ENCODE measurements around the gene KLHL12.
"Not testable (repeated sequence)": the region's sequence is repeated elsewhere in the genome, so short reads cannot be mapped to it uniquely, and the experiment has no call there.

KLHL12 gene

DNA sequence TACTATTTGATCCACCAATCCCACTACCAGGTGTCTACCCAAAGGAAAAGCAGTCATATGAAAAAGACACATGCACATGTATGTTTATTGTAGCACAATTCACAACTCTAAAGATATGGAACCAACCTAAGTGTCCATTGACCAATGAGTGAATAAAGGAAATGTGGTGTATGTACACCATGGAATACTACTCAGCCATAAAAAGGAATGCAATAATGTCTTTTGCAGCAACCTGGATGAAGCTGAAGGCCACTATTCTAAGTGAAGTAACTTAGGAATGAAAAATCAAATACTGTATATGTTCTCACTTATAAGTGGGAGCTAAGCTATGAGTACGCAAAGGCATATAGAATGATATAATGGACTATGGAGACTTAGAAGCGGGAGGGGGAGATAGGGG, 18.4 kb upstream of the KLHL12 start:
- no peak for DNase-seq

DNA sequence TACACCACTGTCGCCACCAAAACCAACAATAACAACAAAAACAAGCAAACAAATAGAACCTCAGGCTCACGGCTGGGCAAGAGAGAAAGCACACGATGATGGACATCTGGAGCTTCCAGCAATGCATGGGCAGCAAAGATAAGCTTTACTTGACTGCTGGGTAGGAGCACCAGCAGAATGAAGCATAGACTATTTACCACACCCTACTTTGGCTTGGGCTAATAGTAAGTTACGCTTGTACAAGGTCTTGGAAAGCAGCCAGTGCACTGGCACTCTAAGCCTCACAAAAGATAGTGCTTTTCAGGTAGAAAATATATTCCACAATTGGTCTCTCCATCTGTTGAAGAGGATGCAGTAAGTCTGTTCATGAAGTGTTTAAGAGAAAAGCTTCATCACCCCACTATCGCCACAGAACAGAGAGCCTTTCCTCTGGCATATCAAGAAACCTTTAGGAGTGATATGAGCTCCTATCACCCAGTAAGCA, 17.4 kb upstream of the KLHL12 start:
- no peak for DNase-seq

DNA sequence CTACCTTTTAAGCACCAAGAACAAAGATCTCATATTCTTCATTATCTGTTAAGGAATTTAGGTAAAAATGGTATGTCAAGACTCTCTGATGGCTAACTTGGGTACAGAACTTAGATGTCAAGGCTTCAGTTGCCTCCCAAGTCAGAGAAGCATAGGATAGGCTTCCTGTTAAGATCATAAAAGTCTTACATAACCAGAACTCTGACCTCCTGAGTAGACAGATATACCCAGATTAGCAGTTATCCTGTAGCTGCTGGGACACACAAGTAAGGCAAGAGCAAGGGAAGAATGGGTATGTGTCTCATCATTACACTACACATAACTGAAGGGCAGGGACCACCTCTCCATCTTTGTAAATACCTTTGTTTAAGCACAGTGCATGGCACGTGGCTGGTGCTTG, 15.4 kb upstream of the KLHL12 start:
- no peak for DNase-seq

DNA sequence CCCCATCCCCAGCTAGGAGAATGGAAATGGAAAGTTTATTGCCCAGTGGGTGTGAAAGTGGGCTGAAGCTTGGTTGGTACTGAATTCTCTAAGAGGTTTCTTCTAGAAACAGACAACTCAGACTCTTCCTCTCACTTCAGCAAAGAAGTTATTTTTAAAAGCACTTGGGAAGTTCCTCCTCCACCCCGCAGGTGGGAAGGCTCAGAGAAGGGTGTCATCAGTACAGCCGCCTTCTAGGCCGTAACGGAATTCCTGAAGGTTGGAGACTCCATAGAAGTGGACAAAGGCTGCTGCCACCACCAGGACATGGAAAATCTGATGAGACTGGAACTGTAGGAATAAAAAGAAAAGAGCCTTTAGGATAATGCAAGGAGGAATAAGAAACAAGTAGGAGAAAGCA, 14.3 kb upstream of the KLHL12 start:
- DNase-seq, result no peak

DNA sequence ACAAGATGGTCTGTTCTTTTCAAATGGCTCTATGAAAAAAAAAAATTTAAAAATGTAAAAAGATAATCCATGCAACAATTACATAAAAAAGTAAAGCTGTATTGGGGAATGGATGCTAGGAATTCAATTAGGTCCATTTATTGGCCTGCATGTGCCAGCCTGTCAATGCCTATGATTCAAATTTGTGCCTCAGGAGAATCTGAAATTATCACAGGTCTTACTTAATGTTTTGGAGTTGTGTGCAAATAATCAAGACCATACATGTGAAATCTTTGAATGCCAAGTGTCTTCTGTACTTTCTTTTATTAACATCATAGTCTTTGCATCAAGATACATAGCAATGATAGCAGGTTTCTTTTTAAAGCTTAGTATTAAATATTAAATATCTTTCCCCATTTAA, 13.5 kb upstream of the KLHL12 start:
- DNase-seq, result no peak

DNA sequence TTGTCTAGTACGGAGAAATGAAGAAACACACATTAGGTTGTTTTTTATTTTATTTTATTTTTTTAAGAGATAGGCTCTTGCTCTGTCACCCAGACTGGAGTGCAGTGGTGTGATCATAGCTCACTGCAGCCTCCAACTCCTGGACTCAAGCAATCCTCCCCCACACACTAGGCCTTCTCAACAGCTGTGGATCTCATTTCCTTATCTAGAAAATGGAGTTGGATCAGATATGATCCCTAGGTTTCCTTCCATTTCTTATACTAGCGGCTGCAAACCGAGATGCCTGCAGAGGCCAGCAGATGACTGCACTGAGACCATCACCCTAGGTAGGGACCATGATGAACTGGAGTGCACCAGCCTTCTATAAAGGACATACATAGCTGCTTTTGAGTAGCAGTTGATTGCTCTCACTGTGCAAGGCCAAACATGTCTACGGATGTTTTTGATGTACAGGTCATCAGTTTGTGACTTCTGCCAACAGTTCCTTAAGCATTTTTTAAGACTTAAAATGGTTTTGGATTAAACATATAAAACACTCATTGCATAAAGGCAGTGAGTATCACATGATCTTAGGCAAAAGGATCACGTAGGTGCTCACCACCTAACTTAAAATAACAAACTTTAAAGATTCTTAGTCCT, 11.4 kb upstream of the KLHL12 start:
- DNase-seq, result no peak

DNA sequence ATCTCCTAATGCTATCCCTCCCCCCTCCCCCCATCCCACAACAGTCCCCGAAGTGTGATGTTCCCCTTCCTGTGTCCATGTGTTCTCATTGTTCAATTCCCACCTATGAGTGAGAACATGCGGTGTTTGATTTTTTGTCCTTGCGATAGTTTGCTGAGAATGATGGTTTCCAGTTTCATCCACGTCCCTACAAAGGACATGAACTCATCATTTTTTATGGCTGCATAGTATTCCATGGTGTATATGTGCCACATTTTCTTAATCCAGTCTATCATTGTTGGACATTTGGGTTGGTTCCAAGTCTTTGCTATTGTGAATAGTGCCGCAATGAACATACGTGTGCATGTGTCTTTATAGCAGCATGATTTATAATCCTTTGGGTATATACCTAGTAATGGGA, 9.4 kb upstream of the KLHL12 start:
- not testable (repeated sequence) for DNase-seq

DNA sequence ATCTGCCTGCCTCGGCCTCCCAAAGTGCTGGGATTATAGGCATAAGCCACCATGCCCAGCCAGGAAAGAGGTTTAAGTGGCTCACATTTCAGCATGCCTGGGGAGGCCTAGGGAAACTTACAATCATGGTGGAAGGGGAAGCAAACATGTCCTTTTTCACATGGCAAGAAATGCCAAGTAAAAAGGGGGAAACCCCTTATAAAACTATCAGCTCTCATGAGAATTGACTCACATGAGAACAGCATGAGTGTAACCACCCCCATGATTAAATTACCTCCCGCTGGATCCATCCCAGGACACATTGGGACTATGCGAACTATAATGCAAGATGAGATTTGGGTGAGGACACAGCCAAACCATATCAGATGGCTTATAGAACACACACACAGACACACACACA, 8.8 kb upstream of the KLHL12 start:
- DNase-seq, result no peak

DNA sequence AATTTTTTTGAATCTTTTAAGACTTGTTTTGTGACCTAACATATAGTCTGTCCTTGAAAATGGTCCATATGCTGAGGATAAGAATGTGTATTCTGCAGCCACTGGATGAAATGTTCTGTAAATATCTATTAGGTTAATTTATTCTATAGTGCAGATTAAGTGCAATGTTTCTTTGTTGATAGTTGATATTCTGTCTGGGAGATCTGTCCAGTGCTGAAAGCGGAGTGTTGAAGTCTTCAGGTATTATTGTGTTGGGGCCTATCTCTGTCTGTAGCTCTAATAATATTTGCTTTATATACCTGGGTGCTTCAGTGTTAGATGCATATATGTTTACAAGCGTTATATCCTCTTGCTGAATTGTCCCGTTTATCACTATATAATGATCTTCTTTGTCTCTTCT, 7.7 kb upstream of the KLHL12 start:
- no peak for DNase-seq

DNA sequence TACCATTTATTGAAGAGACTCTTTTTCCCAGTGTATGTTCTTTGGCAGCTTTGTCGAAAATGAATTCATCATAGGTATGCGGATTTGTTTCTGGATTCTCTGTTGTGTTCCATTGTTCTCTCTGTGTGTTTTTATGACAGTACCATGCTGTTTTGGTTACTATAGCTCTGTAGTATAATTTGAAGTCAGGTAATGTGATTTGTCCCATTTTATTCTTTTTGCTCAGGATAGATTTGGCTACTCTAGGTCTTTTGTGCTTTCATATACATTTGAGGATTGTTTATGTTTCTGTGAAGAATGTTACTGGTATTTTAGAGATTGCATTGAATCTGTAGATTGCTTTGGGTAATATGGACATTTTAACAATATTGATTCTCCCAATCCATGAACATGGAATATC, 5.4 kb upstream of the KLHL12 start:
- no peak for DNase-seq

DNA sequence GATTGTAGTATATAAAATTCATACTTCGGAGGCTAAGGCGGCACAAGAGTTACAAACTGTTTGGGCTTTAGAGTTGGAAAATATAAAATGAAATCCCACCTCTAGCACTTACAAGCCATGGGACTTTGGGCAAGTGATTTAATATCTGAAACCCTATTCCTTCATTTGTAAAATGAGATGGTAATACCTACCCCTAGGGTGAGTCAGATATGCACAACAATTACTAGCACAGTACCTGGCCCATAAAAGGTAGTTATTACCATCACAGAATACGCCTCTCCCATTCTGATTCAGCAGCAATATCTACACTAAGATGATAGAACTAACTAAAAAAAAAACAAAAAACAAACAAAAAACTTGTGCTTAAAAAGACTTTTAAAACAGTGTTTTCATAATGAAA, 3.5 kb downstream of the KLHL12 start:
- no peak for DNase-seq

DNA sequence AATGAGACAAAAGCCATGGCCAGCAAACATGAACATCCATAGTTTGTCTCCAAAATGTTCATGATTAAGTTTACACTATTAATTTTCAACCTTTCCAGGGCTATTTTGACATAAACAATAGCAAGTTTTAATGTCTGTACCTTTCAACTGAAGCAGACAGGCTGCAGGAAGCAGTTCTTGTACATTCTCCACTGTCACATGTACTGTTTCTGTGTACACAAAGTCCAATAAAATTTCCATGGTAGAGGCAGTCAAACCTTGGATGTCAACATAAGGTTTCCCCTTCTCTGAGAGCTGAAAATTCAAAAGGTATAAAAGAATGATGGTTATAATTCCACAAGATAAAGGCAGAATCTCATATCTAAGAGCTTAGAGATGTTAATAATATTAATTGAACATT, 7.4 kb downstream of the KLHL12 start:
- DNase-seq, result no peak

DNA sequence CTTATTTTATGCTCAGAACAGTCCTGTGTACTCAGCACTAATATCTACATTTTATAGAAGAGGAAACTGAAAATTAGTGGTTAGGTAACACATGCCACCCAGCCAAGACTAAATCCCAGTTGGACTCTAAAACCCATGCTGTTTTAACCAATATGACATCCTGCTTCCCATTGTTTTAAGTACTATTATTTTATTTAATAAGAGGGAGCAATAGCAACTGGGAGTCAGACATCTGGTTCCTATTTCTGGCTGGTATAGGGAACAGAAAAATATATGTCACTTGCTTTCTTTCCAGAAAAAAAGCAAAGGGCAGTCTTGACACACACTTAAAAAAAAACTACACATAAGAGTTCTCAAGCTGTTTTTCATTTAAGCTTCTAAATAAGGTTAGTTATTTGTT, 11.9 kb downstream of the KLHL12 start:
- DNase-seq, result no peak

DNA sequence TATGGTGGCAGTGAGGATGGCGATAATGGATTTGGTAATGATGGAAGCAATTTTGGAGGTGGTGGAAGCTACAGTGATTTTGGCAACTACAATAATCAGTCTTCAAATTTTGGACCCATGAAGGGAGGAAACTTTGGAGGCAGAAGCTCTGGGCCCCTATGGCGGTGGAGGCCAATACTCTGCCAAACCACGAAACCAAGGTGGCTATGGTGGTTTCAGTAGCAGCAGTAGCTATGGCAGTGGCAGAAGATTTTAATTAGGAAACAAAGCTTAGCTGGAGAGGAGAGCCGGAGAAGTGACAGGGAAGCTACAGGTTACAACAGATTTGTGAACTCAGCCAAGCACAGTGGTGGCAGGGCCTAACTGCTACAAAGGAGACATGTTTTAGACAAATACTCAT, 14.6 kb downstream of the KLHL12 start:
- DNase-seq, result not testable (repeated sequence)

DNA sequence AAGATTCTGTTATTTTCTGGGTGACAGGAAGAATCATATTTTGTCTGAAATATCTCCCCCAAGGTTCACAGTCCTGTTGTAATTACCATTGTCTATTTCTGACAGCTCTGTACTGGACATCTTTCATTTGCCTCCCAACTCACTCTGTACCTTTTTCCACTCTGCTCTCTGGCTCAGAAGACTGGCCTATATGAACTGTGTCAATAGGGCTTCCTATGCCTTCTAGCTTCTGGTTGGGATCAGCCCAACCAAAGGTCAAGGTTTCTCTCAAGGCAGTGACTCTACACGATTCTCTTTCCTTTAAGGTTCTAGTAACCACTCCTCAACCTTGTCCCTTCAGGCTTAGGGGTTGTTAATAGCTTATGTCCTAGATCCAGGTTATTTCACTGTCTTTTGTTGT, 17.5 kb downstream of the KLHL12 start:
- DNase-seq, result no peak

DNA sequence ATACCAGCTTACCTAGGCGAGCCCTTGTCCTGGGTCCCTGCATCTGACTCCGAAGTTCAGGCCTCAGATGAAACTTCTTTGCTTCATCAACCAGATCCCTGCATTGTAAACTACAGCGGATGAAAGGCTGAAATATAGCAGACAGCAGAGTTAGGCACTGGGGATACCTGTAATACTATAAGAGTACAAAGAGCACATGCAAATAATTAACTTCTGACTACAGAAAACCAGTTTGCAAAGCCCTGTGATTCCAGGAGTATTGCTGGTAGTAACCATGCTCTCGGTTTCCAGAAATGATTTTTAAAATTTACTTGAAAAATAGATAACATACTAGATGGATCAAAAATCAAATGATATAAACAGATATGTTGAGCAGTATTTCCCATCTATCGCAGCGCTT, 18.0 kb downstream of the KLHL12 start:
- no peak for DNase-seq

DNA sequence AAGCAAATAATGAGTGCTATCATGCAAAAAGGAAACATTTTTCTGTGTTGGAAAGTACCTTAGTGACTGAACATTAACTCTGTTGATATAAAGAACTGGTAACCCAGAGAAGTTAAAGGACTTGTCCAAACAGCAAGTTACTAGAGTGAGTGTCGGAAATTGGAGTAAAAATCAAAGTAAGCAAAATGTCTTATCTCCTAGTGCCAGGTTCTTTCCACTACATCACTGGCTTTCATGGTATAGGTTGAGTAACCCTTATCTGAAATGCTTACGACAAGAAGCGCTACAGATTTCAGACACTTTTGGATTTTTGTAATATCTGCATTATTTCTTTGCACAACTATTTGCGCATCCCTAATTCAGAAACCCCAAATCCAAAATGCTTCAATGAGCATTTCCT, 21.7 kb downstream of the KLHL12 start:
- no peak for DNase-seq

DNA sequence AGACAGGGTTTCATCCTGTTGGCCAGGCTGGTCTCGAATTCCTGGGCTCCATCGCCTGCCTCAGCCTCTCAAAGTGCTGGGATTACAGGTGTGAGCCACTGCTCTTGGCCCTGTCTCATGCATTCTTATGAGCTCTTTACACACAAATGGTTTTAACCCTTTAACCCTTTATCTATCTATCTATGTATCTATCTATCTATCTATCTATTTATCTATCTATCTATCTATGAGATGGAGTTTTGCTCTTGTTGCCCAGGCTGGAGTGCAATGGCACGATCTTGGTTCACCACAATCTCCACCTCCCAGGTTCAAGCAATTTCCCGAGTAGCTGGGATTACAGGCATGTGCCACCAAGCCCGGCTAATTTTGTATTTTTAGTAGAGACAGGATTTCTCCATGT, 23.2 kb downstream of the KLHL12 start:
- DNase-seq, result not testable (repeated sequence)

DNA sequence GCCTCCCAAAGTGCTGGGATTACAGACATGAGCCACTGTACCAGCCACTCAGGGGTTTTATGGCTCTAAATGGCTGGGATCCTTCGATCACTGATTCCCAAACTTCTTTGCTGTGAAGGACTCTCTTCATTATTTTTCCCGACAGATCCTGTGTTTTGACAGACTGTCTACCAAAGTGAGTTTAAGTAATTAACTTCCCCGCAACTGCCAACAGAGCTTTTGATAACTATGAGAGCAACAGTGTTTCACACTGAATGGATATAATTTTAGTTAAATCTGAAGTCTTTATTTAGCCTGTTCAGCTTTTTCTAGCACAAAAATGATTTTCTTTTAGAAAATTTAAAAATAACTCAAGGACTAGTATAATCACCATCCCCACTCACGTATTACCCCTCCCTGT, 25.5 kb downstream of the KLHL12 start:
- no peak for DNase-seq

DNA sequence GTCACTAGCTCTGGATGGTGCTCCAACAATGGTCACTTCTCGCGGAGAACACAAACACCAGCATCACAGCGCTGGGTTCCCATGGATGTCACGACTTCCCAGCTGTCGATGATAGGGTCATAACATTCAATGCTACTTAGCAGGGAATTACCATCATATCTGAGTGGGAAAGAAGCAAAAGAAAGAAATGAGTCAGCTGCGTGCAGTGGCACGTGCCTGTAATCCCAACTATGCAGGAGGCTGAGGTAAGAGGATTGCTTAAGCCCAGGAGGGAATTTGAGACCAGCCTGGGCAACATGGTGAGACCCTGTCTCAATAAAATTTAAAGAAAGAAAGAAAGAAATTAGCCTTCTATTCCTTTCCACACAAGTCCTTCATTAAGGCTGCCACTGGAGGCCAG, 34.5 kb downstream of the KLHL12 start:
- DNase-seq, result no peak

DNA sequence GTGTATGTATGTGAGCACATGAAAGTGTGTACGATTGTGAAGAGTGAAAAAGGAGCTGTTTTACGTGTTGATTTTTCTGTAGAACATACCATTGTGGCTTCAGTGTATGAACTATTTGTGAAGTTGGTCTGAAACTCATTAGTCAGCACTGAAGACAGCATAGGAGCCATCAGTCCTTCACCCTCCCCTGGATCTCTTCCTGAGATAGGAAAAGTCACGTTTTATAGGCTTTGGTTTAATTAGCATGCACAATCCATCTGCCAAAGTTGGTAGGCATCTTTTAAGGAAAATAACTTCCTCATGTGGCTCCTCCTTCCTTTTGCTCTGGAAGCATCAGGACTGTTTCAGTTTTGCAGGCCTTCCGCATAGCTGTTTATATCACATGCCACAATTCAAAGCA, 36.6 kb downstream of the KLHL12 start:
- DNase-seq, result no peak

DNA sequence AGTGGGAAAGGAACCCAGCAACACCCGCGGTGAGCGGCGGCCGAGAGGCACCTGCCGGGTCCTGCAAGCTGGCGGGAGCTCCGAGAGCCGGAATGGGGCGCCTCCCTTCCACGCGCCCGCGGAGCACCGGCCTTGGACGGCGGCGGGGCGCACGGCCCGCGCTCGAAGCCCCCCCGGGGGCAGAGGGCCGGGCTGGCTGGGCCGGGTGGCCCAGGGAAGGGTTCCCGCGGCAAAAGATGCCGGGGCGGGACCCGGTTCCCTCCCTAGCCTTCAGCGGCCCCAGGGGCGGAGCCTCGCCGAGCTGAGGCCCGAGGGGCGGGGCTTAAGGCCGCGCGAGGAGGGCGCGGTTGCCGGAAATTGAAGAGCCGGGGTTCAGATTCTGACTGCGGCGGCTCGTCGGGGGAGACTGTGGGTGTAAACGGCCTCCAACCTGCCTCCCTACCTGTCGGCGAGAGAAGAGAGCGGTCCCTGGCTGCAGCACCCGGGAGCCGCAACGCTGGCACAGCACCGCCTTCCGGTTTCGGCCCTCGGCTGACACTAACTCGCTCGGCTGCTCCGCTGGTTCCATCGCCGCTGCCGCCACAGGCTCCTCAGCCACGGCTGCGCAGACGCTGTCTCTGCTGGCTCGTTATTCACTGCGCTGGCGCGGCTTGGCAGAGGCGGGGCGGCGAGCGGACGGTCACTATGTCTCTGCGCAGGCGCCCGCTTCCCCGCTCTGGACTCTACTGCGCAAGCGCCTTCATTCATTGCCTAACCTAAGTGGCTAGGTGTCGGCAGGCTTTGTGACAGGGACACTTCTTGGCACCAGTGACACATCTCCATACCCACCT, 38.3 kb downstream of the KLHL12 start, which contains the start of gene RABIF:
TSS of gene RABIF (minus strand) at position 619 of the 830 bp plus-strand sequence. CDS start at position 568, 51 bp downstream.
- peak; percentile 98 for DNase-seq

DNA sequence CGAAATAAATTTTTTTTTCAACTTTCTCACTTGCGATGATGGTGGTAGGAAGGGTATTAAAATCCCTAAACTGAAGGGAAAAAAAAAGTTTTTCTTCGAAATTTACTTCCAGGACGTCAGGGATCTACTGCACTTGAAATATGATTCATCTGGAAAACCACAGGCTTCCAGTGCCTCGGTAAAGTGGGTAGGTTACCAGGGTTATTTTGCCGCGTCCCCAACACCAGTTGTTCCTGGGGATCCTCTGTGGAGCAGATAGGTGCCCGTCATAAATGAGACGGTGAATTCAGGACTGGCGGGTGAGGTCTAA, 38.9 kb downstream of the KLHL12 start:
- DNase-seq, result no peak

DNA sequence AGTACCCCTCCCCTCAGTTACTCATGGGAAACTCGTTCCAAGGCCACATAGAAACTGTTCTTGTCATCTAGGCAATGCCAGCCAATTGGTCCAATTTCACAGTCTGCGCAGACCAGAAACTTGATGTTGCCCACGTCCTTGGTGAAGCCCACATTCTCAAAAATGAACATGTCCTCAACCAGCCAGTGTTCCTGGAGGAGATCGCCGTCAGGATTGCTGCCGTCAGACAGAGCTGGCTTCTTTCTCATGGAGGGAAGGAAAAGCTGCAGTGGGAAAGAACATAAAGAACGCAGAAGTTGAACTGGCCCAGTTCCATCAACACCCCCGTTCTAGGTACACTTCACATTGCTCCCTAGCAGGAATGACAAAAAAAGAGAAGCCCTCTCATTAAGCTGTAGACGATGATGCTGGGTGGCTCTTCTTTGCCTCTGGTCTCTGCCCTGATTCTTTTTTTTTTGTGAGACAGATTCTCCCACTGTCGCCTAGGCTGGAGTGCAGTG, 46.0 kb downstream of the KLHL12 start:
- DNase-seq, result no peak

DNA sequence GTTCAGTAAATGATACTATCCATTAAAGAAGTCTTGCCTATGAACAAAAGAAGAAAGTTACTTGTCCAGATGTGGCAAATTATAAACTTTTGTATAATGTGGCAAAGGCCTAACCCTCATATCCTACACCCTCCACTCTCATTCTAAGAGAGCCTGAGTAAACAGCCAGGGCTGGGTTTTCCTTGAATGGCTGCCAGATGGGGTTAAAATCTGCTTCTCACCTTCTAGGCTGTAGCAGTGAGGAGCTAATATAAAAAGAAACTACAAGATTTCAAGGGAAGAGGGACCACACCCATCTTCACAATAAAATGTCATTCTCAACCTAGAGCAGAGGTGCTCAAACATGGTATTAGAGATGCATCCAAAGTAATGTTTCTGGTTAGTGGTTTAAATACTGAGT, 47.0 kb downstream of the KLHL12 start:
- DNase-seq, result no peak

Data from CD4-positive, alpha-beta T cell treated with Interleukin-4 for 1 hour (primary cell).